GM19351 (cell line): ENCODE data around the gene OMP.

Source experiments
- ATAC-seq: cut with Tn5 transposase; IDR thresholded peaks from one replicate; pipeline ENCODE4 v1.9.1; 2021; ENCODE audit warnings: mild to moderate bottlenecking, moderate library complexity; ENCODE audit not compliant: unreplicated experiment

OMP gene

GRCh38 chr11:77121876-77122575 lies 19.4 kb downstream of the OMP start:
- ATAC-seq = no peak

- ATAC-seq = no peak
Observed at GRCh38 chr11:77122576-77123212, 20.1 kb downstream of the OMP start.

DNA sequence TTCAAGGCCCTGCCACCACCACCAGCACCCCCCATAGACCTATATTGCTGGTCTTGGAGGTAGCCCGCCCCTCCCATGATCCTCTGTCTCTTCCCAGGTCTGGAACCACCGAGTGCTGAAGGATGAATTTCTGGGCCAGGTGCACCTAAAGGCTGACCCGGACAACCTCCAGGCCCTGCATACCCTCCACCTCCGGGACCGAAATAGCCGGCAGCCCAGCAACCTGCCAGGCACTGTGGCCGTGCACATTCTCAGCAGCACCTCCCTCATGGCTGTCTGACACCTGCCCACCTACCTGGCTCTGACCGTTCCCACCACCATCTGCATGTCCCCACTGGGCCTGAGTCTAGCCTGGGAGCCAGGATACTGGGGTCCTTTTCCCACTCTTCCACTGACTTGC lies 21.0 kb downstream of the OMP start:
- no peak for ATAC-seq

DNA sequence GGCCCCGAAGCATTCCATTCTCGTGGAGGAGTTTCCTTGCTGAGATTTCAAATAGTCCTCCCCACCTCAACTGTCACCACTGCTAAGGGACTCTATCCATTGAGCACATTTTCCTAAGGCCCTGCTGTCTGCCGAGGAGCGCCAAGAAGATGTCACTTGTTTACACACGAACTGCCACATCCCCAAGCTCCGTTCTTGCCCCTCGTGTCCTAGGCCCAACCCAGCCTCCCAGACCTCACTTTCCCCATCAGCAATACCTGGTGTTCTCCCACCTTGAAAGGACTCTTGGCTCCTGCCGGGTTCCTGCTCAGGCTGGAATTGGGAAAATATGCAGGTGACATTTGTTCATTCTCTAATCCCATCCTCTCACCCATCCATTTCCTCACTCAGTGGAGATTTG lies 21.4 kb downstream of the OMP start:
- no peak for ATAC-seq

- ATAC-seq = no peak
Observed at GRCh38 chr11:77124488-77124887, 21.8 kb downstream of the OMP start.

- ATAC-seq = no peak
Observed at GRCh38 chr11:77125191-77125590, 22.6 kb downstream of the OMP start.

- no peak for ATAC-seq
Observed at GRCh38 chr11:77125695-77126094, 23.1 kb downstream of the OMP start.

DNA sequence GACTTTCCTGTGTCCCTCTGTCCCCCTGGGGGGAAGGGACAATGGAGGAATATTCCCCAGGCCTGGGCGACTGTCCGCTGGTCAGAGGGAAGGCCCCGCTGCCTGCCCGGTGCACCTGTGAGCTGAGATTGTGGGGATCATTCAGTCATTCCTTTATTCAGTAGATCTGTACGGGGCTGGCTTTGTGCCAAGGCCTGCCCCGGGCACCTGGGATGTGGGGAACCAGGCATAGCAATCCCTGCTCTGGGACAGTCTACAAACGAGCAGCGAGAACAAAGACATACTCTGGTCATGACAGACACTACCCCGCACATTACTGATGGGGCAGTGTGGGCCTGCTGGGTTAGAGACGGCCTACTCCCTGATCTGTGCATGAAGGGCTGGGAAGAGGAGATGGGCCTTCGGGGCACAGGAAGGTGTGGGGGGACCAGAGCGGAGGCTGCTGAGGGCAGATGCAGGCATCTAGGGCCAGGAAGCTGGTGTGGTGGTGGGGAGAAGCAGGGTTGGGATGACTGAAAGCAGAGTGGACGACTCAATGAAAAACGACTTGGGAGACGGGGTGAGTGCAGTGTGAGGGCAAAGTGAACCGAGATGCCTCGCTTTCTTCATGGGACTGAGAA lies 23.6 kb downstream of the OMP start:
- ATAC-seq = no peak

- ATAC-seq = no peak
Observed at GRCh38 chr11:77126861-77127234, 24.2 kb downstream of the OMP start.

DNA sequence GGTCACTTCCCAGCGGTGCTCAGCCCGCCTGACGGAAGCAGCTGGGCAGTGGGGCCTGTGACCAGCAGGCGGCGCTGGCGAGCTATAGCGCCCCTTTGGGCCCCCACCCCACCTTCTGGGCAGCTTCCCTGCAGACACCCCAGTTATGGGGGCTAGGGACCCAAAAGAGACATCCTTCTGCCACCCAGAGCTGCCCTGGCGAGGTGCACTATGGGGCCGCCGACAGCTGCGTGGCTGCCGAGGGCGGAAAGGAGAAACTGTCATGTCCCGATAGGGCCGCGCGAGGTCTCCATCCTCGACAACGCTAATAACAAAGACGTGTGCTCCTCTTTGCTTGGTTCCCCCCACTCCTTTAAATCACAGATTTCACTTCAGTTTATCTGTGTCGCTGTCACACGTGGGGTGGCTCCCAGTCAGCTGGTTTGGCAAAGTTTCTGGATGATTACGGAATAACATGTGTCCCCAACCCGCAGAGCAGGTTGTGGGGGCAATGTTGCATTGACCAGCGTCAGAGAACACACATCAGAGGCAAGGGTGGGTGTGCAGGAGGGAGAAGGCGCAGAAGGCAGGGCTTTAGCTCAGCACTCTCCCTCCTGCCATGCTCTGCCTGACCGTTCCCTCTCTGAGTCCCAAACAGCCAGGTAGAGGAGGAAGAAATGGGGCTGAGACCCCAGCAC lies 24.7 kb downstream of the OMP start:
- peak; percentile 66 for ATAC-seq

DNA sequence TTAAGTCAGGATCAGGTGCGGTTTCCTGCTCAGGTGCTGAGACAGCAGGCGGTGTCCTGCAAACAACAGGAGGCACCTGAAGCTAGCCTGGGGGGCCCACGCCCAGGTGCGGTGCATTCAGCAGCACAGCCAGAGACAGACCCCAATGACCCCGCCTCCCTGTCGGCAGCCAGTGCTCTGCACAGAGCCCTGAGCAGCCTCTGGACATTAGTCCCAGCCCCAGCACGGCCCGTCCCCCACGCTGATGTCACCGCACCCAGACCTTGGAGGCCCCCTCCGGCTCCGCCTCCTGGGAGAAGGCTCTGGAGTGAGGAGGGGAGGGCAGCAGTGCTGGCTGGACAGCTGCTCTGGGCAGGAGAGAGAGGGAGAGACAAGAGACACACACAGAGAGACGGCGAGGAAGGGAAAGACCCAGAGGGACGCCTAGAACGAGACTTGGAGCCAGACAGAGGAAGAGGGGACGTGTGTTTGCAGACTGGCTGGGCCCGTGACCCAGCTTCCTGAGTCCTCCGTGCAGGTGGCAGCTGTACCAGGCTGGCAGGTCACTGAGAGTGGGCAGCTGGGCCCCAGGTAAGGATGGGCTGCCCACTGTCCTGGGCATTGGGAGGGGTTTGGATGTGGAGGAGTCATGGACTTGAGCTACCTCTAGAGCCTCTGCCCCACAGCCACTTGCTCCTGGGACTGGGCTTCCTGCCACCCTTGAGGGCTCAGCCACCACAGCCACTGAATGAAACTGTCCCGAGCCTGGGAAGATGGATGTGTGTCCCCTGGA lies 25.5 kb downstream of the OMP start, which contains the start of gene MYO7A:
Gene MYO7A (plus strand): TSS at position 327 of the 772 bp plus-strand sequence. CDS start 2,389 bp downstream, outside the sequence.
- no peak for ATAC-seq

DNA sequence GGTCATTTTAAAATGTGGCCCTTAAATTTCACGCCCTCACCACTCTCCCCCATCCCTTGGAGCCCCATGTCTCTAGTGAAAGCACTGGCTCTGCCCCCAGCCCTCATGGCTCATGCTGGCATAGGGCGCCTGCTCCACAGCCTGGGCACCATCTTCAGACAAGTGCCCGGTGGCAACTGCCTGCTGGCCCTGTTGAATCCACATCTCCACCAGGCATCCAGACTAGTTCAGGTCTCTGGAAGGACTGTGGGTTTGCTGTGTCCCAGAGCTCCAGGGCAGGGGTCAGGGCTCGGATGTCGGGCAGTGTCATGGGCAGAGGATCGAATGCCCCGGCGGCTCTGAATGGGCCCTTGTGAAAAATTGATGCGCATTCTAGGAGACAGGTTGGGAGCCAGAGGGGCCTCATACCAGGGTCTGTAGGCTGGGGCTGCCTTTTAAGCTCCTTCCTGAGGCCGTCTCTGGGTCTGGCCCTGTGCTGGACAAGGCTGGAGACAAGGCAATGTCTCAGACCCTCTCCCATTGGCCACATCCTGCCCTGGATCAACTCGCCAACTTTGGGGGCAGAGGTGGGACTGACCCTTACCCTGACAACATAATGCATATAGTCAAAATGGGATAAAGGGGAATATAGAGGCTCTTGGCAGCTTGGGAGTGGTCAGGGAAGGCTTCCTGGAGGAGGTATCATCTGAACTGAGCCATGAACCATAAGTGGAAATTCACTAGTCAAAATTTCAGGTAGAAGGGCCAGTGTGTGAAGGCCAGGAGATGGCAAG lies 26.6 kb downstream of the OMP start:
- no peak for ATAC-seq

DNA sequence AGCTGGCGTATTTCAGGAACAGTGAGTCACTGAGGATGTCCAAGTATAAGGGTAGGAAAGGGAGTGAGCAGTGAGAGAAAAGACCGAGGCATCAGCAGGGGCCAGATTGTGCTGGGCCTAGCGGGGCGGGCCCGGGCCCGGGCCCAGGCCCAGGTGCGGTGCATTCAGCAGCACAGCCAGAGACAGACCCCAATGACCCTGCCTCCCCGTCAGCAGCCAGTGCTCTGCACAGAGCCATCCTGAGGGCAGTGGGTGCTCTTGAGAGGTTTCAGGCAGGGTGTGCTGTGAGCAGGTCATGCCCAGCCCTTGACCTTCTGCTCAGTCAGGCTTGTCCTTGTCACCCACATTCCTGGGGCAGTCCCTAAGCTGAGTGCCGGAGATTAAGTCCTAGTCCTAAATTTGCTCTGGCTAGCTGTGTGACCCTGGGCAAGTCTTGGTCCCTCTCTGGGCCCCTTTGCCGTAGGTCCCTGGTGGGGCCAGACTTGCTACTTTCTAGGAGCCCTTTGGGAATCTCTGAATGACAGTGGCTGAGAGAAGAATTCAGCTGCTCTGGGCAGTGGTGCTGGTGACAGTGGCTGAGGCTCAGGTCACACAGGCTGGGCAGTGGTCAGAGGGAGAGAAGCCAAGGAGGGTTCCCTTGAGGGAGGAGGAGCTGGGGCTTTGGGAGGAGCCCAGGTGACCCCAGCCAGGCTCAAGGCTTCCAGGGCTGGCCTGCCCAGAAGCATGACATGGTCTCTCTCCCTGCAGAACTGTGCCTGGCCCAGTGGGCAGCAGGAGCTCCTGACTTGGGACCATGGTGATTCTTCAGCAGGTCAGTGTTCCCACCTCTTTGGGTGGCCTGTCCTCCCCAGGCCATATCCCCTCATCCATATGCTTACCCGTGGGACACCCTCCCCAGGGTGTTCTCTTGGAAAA lies 27.5 kb downstream of the OMP start:
- ATAC-seq = no peak

- ATAC-seq = no peak
Observed at GRCh38 chr11:77130763-77131513, 28.3 kb downstream of the OMP start.

GRCh38 chr11:77131560-77131959 lies 28.9 kb downstream of the OMP start:
- no peak for ATAC-seq

DNA sequence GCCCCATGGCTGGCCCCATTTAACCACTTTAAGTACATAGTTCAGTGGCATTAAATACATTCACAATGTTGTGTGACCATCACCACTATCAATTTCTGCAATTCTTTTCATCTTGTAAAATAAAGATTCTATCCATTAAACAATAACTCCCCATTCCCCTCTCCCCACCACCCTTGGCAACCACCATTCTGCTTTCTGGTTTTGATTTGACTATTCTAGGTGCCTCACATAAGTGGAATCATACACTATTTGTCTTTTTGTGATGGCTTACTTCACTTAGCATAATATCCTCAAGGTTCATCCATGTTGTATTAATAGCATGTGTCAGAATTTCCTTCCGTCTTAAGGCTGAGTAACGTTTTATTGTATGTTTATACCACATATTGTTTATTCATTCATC lies 32.4 kb downstream of the OMP start:
- no peak for ATAC-seq

- ATAC-seq = no peak
Observed at GRCh38 chr11:77136074-77136473, 33.4 kb downstream of the OMP start.

DNA sequence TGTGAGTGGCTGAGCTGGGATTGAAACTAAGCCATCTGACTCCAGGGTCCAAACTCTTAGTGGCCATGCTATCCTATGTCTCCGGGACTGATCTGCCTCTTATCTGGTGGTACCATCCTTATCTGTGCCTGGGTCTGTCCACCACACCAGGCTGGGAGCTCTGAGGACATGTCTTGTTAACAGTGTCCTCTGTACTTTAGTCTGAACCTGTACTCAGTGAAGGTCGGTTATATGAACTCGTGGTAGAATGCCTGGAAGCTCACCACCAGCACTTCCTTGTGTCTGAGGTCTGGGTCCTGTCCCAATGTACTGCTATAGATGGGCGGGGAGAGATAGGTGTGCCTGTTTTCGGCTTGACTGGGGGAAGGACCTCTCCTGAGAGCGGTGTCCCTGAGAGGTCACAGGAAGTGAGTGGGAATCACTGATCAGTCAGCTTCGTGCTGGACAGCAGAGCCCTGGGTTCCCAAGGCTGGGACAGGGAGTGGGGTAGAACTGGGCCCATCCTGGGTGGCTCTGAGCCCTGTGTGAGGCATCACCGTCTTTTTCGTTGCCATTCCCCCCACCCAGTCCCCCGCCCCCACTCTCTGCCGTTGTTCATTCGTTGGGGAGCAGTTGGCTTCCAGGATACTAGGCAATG lies 34.3 kb downstream of the OMP start:
- no peak for ATAC-seq
